Hair follicular keratinocyte (primary cell): ENCODE data around the gene KISS1. TPM values are rescaled to one million over a fixed set of nuclear protein-coding genes. Genes with fewer than 3 reads are reported as not detected.

ENCODE experiments used
- total RNA-seq: library from RNA; depleted of rRNA; stranded (reverse); fragments of >200 nt; gene quantifications from 2 replicates; pipeline ENCODE4 v1.2.3, GENCODE V29; 2015

The KISS1 gene
- total RNA-seq = not detected in 2 replicates

GRCh38 chr1:204196068-204196795 is at the start of gene KISS1:
Gene KISS1, minus strand, starts transcription at chr1:204196491. Its CDS starts 3,615 bp downstream, at chr1:204192876.

DNA sequence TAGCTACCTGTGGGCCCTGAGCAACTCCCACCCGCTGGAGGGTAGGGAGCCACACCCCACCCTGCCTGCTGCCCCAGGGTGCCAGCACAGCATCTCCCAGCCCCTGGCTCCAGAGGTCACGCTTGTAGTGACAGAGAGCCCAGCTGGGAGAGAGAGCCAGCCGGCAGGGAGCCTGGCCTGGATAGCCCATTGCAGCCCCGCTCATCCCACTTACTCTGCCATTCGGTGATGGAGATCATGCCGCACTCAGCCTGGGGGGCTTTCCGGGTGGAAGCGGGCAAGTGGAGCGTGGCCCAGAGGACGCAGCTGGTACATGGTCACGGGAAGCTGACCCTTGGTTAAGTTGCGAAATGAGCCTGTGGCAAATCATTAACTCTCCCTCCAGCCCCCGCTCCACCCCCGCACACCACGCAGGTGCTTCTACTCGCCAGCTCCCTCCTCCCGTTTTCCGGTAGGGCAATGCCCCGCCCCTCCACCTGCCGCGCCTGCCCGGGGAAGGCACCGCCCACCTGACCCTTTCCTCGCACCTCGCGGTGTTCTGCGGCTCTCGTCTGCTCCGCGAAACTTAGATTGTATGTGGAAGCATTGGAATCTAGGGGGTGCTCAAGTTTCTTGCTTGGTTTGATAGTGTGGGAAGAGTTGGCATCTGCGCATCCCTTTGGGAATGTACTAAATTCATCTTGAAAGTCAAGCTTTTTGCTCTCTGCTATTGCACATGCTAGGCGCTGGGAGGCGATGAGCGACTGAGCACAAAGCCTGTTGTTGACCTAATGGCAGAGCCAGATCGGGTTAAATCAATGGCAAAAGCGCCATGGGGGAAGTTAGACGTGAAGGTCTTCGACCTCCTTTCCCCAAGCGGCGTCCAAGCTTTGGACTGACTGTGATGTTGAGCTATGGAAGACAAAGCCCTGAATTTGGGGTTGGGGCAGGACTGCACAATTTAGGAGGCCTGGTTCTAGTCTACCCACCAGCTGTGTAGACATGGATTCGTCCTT is 17.7 kb upstream of the KISS1 start, which contains the start of gene GOLT1A:
GOLT1A (minus strand) TSS at position 321 of the 995 bp plus-strand sequence; CDS start at position 239, 82 bp downstream.

DNA sequence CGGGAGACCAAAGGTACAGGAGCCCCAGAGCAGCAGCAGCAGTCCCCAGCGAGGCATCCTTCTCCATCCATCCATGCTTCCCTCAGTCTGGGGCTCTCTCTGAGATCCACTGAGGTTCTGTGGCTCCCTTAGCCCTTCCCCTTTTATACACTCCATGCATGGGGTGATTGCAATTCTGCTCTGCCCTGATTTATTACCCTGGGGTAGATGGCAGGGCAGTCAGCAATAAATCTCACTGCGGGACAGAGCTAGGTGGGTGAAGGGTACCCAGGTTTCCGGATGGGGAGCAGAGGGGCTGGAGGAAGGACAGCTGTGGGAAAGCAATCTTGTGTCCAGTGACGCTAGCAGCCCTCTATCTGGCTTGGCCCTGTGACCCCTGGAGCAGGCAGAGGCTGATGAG is 30.1 kb downstream of the KISS1 start, which contains the start of gene REN:
REN (minus strand) TSS at position 119 of the 400 bp plus-strand sequence; CDS start at position 75, 44 bp downstream.

DNA sequence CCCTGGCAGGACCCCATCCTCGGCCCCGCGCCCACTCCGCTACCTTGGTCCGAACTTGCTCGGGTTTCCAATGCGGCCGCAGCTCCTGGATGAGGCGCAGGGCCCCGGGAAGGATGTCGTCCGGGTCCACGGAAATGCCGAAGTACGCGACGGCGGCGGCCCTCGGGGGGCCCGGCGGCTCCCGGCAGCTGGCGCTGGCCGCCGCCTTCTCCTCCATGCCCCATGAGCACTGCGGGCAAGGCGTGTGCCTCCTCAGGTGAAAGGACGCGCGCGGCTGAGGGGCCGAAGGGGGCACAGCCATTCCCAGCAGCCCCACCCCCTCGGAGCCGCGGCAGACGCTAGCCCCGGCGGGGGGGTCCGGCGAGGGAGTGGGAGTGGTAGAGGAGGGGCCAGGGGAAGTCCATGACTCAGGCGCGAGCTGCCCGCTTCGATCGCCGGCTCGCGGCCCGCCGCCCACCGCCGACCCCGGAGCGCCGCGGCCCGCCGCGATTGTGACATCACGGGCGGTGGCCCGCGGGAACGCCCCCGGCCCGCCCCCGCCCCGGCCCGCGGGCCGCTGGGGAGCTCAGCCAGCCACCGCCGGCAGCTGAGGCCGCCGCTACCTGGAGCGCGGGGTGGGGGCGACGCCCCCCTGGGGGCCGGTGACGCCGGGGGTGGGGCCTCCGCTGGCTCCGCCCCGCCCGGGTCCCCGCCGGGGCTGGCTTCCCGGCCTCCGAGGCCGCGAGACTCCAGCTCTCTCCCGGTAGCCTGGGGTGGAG is 44.6 kb downstream of the KISS1 start, which contains the start of gene ETNK2:
ETNK2 (minus strand) TSS at position 493 of the 758 bp plus-strand sequence; CDS start at position 301, 192 bp downstream.

Other genes starting within 250 kb of the KISS1 start
- 6.1 and 9.6 TPM in 2 replicates for gene SOX13, start 123.4 kb downstream of the KISS1 start, total RNA-seq
- 5.8 and 22.0 TPM in 2 replicates for gene ETNK2, start 44.4 kb downstream of the KISS1 start, total RNA-seq
- not detected in 2 replicates for gene REN, start 30.2 kb downstream of the KISS1 start, total RNA-seq
- gene GOLT1A, start 17.5 kb upstream of the KISS1 start, total RNA-seq = not detected in 2 replicates
- 2.0 and 3.1 TPM in 2 replicates for gene PLEKHA6, start 163.4 kb upstream of the KISS1 start, total RNA-seq
- 19.7 and 19.8 TPM in 2 replicates for gene PPP1R15B, start 215.3 kb upstream of the KISS1 start, total RNA-seq